HepG2 (cell line): ENCODE measurements around the gene CTDP1.
"Not testable (repeated sequence)": the region's sequence is repeated elsewhere in the genome, so short reads cannot be mapped to it uniquely, and the experiment has no call there.

Experiments used
- ATF7 ChIP-seq, 2 experiments: fragments of 450-650 bp in 1 of 2; sonication (generic) in 1 of 2; formaldehyde crosslinking in 1 of 2; IDR thresholded peaks; 2 replicates each; pipeline versions ENCODE4 v1.4.0 to v1.6.1; 2016 to 2020; ENCODE audit warnings: antibody characterized with exemption in 1 of 2, mild to moderate bottlenecking in 1 of 2, missing genetic modification reagents in 1 of 2
- CTCF ChIP-seq: sonication (generic); formaldehyde crosslinking; IDR thresholded peaks from 2 replicates; pipeline ENCODE4 v1.5.0; 2020; ENCODE audit warnings: mild to moderate bottlenecking, missing genetic modification reagents, moderate library complexity
- FOXP4 ChIP-seq: sonication (generic); formaldehyde crosslinking; IDR thresholded peaks from 2 replicates; pipeline ENCODE4 v1.4.0; 2020; ENCODE audit warnings: missing genetic modification reagents
- MAX ChIP-seq: IDR thresholded peaks from 2 replicates; pipeline ENCODE4 v1.6.1; 2012; ENCODE audit warnings: inconsistent platforms
- PHF8 ChIP-seq: sonication (generic); formaldehyde crosslinking; IDR thresholded peaks from 2 replicates; pipeline ENCODE4 v1.5.0; 2020; ENCODE audit warnings: missing genetic modification reagents
- POLR2AphosphoS5 ChIP-seq: IDR thresholded peaks from 2 replicates; pipeline ENCODE4 v1.6.1; 2012; ENCODE audit warnings: low read depth, low read length
- TF ChIP-seq, protein P1 (sequence below): sonication (generic); formaldehyde crosslinking; IDR thresholded peaks from 2 replicates; pipeline ENCODE4 v1.4.0; 2020; ENCODE audit warnings: missing genetic modification reagents
- TF ChIP-seq, protein P2 (sequence below): sonication (generic); formaldehyde crosslinking; IDR thresholded peaks from 2 replicates; pipeline ENCODE4 v1.4.0; 2020; ENCODE audit warnings: missing genetic modification reagents

DNA sequence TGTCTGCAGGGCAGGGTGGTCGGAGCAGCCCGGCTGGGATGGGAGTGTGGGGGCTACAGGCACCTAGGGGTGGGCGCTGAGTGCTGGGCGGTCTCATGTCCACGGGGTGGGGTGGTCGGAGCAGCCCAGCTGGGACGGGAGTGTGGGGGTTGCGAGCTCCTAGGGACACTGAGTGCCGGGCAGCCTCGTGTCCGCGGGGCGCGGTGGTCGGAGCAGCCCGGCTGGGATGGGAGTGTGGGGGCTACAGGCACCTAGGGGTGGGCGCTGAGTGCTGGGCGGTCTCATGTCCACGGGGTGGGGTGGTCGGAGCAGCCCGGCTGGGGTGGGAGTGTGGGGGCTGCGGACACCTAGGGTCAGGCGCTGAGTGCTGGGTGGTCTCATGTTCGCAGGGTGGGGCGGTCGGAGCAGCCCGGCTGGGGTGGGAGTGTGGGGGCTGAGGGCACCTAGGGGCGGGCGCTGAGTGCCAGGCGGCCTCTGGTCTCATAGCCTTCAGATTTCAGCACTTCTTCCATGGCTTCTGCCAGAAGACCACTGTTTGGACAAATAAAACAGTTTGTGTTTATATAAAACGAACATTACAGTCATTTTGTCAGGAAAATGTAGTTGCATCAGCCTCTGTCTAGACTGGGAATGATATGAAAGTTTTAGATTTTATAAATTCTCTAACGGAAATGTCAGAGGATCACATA lies 14.7 kb downstream of the CTDP1 start:
- not testable (repeated sequence) for TF ChIP-seq FOXP4; MAX; ATF7 (IDR thresholded peaks at IDR 0.05); ATF7 (CRISPR knock-in tag; IDR thresholded peaks at IDR 0.05); POLR2AphosphoS5; PHF8 (CRISPR knock-in tag); CTCF
- TF ChIP-seq, protein P1, sequence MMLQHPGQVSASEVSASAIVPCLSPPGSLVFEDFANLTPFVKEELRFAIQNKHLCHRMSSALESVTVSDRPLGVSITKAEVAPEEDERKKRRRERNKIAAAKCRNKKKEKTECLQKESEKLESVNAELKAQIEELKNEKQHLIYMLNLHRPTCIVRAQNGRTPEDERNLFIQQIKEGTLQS (CRISPR knock-in tag), result not testable (repeated sequence)
- TF ChIP-seq, protein P2, sequence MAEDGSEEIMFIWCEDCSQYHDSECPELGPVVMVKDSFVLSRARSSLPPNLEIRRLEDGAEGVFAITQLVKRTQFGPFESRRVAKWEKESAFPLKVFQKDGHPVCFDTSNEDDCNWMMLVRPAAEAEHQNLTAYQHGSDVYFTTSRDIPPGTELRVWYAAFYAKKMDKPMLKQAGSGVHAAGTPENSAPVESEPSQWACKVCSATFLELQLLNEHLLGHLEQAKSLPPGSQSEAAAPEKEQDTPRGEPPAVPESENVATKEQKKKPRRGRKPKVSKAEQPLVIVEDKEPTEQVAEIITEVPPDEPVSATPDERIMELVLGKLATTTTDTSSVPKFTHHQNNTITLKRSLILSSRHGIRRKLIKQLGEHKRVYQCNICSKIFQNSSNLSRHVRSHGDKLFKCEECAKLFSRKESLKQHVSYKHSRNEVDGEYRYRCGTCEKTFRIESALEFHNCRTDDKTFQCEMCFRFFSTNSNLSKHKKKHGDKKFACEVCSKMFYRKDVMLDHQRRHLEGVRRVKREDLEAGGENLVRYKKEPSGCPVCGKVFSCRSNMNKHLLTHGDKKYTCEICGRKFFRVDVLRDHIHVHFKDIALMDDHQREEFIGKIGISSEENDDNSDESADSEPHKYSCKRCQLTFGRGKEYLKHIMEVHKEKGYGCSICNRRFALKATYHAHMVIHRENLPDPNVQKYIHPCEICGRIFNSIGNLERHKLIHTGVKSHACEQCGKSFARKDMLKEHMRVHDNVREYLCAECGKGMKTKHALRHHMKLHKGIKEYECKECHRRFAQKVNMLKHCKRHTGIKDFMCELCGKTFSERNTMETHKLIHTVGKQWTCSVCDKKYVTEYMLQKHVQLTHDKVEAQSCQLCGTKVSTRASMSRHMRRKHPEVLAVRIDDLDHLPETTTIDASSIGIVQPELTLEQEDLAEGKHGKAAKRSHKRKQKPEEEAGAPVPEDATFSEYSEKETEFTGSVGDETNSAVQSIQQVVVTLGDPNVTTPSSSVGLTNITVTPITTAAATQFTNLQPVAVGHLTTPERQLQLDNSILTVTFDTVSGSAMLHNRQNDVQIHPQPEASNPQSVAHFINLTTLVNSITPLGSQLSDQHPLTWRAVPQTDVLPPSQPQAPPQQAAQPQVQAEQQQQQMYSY (CRISPR knock-in tag), result not testable (repeated sequence)
